HEK293T (cell line): ENCODE data around the gene NMNAT2.

Source experiments
- CTCF ChIA-PET: fragments of 350-600 bp; formaldehyde crosslinking; extraction: SDS; loops from one replicate; lab custom pipeline; 2021; ENCODE audit warnings: antibody characterized with exemption, inconsistent platforms; lab: Yijun Ruan, JAX
- POLR2A ChIA-PET: fragments of 350-600 bp; formaldehyde crosslinking; extraction: SDS; loops from one replicate; lab custom pipeline; 2020; ENCODE audit warnings: antibody characterized with exemption, inconsistent platforms; lab: Yijun Ruan, JAX
- DNase-seq: peaks from one replicate; pipeline ENCODE4 v3.0.0; 2012; ENCODE audit warnings: mixed read lengths; ENCODE audit errors: extremely low spot score
- ARNT ChIP-seq: fragments of 450-650 bp; IDR thresholded peaks from 2 replicates; pipeline ENCODE4 v1.6.1; 2017; ENCODE audit warnings: mild to moderate bottlenecking
- BHLHE40 ChIP-seq: fragments of 450-650 bp; IDR thresholded peaks from 2 replicates; pipeline ENCODE4 v1.6.1; 2016; ENCODE audit warnings: mild to moderate bottlenecking, moderate library complexity, borderline replicate concordance
- CTBP1 ChIP-seq: fragments of 450-650 bp; IDR thresholded peaks from 2 replicates; pipeline ENCODE4 v1.6.1; 2016; ENCODE audit warnings: borderline replicate concordance
- ELF4 ChIP-seq: fragments of 450-650 bp; IDR thresholded peaks from 2 replicates; pipeline ENCODE4 v1.6.1; 2017; ENCODE audit warnings: antibody characterized with exemption
- FOXA1 ChIP-seq: fragments of 450-650 bp; IDR thresholded peaks from 2 replicates; pipeline ENCODE4 v1.6.1; 2016; ENCODE audit warnings: mild to moderate bottlenecking
- FOXK2 ChIP-seq: fragments of 450-650 bp; IDR thresholded peaks from 2 replicates; pipeline ENCODE4 v1.6.1; 2016; ENCODE audit warnings: mild to moderate bottlenecking
- FOXM1 ChIP-seq: fragments of 450-650 bp; IDR thresholded peaks from 2 replicates; pipeline ENCODE4 v1.6.1; 2017; ENCODE audit warnings: mild to moderate bottlenecking, borderline replicate concordance
- HDGF ChIP-seq: fragments of 450-650 bp; IDR thresholded peaks from 2 replicates; pipeline ENCODE4 v1.6.1; 2017; ENCODE audit warnings: antibody characterized with exemption, borderline replicate concordance
- L3MBTL2 ChIP-seq: fragments of 450-650 bp; conservative IDR thresholded peaks from 2 replicates; pipeline ENCODE4 v1.6.1; 2016; ENCODE audit warnings: mild to moderate bottlenecking
- LEF1 ChIP-seq: fragments of 450-650 bp; IDR thresholded peaks from 2 replicates; pipeline ENCODE4 v1.6.1; 2017; ENCODE audit warnings: mild to moderate bottlenecking, borderline replicate concordance
- NFRKB ChIP-seq: fragments of 450-650 bp; IDR thresholded peaks from 2 replicates; pipeline ENCODE4 v1.6.1; 2016; ENCODE audit warnings: mild to moderate bottlenecking, moderate library complexity
- SP1 ChIP-seq: fragments of 450-650 bp; IDR thresholded peaks from 2 replicates; pipeline ENCODE4 v1.6.1; 2017
- SUZ12 ChIP-seq: fragments of 450-650 bp; IDR thresholded peaks from 2 replicates; pipeline ENCODE4 v1.6.1; 2016; ENCODE audit warnings: mild to moderate bottlenecking
- TARDBP ChIP-seq: fragments of 450-650 bp; IDR thresholded peaks from 2 replicates; pipeline ENCODE4 v1.6.1; 2016
- ZNF384 ChIP-seq: fragments of 450-650 bp; IDR thresholded peaks from 2 replicates; pipeline ENCODE4 v1.6.1; 2016
- TF ChIP-seq, protein P1 (sequence below): fragments of 450-650 bp; IDR thresholded peaks from 2 replicates; pipeline ENCODE4 v1.6.1; 2016

NMNAT2 gene

GRCh38 chr1:183226361-183226760 lies 191.8 kb downstream of the NMNAT2 start:
- TF ChIP-seq HDGF (no peak), ZNF384 (no peak), L3MBTL2 (no peak), FOXM1 (no peak), LEF1 (no peak), FOXK2 (no peak), SUZ12 (no peak), BHLHE40 (no peak), NFRKB (no peak), ELF4 (no peak), CTBP1 (no peak)

DNA sequence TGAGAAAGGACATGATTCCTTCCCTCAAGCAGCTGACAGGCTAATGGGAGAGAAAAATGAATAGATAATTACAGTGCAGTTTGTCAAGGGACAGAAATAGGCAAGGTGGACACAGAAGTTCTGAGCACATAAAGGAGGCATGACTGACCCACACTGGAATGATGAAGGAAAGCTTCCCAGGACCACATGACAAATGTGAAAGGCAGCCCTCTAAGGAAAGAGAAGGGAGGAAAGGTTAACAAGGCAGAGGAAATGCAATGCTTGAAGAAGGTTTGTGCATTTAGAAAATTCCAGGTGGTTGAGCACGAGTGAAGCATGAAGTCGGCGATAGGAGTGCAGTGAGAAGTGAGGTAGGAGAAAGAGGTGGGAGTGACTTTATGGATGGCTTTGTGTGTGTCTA lies 194.7 kb downstream of the NMNAT2 start:
- no peak for DNase-seq
- TF ChIP-seq BHLHE40 (no peak), SUZ12 (no peak), CTBP1 (no peak)
- ChIA-PET CTCF (interaction anchor here (2.8 kb wide), 1 partner anchor 11 kb away, joined by 11 read pairs; no protein-coding TSS in a partner anchor), POLR2A (interaction anchor here (3.8 kb wide), 1 partner anchor 12 kb away, joined by 13 read pairs; no protein-coding TSS in a partner anchor)

More at GRCh38 chr1:183226361-183226760, 191.8 kb downstream of the NMNAT2 start:
- POLR2A ChIA-PET, result interaction anchor here (3.8 kb wide), 1 partner anchor 9 kb away, joined by 13 read pairs; no protein-coding TSS in a partner anchor
- DNase-seq, result no peak
- CTCF ChIA-PET, result interaction anchor here (0.6 to 2.8 kb wide), 3 partner anchors 8 to 327 kb away, joined by 4 to 11 read pairs (median 8); no protein-coding TSS in a partner anchor

DNA sequence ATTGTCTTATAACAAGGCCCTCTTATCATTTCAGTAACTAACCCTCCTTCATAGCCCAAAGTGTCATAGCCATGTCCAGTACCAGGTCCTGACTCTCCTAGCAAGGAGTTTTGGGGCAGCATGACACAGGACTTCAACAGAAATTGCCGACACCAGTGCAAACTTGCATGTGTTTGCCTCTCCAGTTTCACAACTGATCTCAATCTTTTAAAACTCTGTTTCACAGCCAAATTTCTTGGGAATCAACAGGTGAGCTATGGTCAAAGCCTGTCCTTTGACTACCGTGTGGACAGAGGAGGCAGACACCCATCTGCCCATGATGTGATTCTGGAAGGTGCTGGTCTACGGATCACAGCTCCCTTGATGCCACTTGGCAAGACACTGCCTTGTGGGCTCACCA lies 195.3 kb downstream of the NMNAT2 start:
- TF ChIP-seq L3MBTL2 (no peak), NFRKB (no peak), FOXK2 (no peak), CTBP1 (no peak), SUZ12 (no peak), SP1 (no peak), FOXM1 (no peak), BHLHE40 (no peak), ZNF384 (no peak), ELF4 (no peak), FOXA1 (no peak), LEF1 (no peak), ARNT (no peak), TARDBP (no peak), HDGF (no peak)
- TF ChIP-seq, protein P1, sequence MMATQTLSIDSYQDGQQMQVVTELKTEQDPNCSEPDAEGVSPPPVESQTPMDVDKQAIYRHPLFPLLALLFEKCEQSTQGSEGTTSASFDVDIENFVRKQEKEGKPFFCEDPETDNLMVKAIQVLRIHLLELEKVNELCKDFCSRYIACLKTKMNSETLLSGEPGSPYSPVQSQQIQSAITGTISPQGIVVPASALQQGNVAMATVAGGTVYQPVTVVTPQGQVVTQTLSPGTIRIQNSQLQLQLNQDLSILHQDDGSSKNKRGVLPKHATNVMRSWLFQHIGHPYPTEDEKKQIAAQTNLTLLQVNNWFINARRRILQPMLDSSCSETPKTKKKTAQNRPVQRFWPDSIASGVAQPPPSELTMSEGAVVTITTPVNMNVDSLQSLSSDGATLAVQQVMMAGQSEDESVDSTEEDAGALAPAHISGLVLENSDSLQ, result no peak
- POLR2A ChIA-PET, result interaction anchor here (3.8 kb wide), 1 partner anchor 12 kb away, joined by 13 read pairs; no protein-coding TSS in a partner anchor
- DNase-seq, result no peak
- CTCF ChIA-PET, result interaction anchor here (4.6 kb wide), 1 partner anchor 12 kb away, joined by 25 read pairs; no protein-coding TSS in a partner anchor

DNA sequence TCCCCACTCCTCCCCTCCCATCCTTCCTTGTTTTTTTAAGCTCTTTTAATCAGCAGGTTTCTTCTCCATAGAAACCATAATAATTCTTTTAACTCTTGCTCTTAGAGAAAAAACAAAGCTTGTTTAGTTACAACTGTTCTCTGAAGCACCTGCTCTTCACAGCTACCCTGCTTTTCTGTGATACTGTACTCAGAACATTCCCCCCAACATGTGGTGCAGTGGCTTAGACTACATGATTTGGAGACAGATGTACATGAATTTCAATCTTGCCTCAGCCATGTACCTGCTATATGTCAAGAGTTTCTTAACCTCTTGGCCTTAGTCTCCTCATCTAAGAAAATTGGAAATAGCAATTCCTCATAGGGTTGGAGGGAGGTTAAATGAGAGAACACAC lies 198.6 kb downstream of the NMNAT2 start:
- no peak for DNase-seq
- ChIA-PET POLR2A (interaction anchor here (1.2 to 2.7 kb wide), 2 partner anchors 11 to 15 kb away, joined by 3 to 14 read pairs; no protein-coding TSS in a partner anchor), CTCF (interaction anchor here (1.6 to 4.6 kb wide), 3 partner anchors 9 to 15 kb away, joined by 5 to 25 read pairs (median 24); no protein-coding TSS in a partner anchor)
- TF ChIP-seq TARDBP (no peak), ELF4 (no peak), SUZ12 (no peak), ARNT (no peak)

DNA sequence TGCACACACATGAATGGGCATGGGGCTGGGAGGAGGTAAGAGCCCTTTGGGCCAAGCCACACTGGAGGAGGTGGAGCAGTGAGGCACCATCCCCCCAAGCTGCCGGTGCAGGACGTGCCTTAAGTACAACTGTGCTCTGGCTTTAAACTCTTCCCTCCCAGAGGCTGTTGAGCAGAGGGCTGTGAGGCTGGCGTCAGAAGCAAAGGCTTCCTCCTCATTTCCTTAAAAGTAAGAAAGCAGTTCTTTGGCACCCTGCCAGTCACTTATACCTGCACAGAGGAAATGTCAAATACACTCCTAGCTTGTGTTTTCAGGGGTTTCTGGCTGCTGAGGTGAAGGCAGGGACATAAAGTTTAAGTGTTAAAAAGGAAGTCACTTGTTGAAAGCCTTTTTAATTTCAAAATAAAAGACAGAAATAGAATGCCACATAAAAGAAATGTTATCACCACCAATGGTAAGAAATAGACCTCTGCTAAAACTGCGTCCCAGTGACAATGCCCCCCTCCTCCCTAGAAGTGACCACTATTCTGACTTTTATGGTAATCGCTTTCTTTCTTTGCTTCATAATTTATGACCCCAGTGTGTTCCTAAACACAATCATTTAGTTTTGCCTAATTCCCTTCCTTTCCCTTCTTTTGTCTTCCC lies 199.1 kb downstream of the NMNAT2 start:
- POLR2A ChIA-PET, result interaction anchor here (1.2 to 2.7 kb wide), 2 partner anchors 10 to 16 kb away, joined by 3 to 14 read pairs; no protein-coding TSS in a partner anchor
- TF ChIP-seq, protein P1, result peak; percentile 57
- TF ChIP-seq TARDBP, result no peak
- CTCF ChIA-PET, result interaction anchor here (1.6 to 4.6 kb wide), 3 partner anchors 10 to 16 kb away, joined by 5 to 25 read pairs (median 24); no protein-coding TSS in a partner anchor
- DNase-seq, result no peak

GRCh38 chr1:183218027-183218618 lies 200.1 kb downstream of the NMNAT2 start:
- ChIA-PET CTCF (interaction anchor here (1.6 to 4.6 kb wide), 3 partner anchors 9 to 17 kb away, joined by 5 to 25 read pairs (median 24); no protein-coding TSS in a partner anchor), POLR2A (interaction anchor here (2.7 kb wide), 1 partner anchor 17 kb away, joined by 14 read pairs; no protein-coding TSS in a partner anchor)
- TF ChIP-seq FOXK2 (no peak), L3MBTL2 (no peak)
- TF ChIP-seq, protein P1, result no peak
- DNase-seq, result no peak
